ENCODE data around the gene CPNE5. TPM values are rescaled to one million over a fixed set of nuclear protein-coding genes. Genes with fewer than 3 reads are reported as not detected.

Gene CPNE5
- total and polyA plus RNA-seq, 2 of the 4 experiments (the other 2 are of a cell fraction) = 0.07 TPM; not detected in 1

- intact Hi-C loops (cut with micrococcal nuclease) = no loop called here
- Histone ChIP-seq H2AK5ac (ENCODE audit: low read depth, low read length) (peak overlapping the region; percentile 38; the same call in 1 of the 2 replicates), H2BK5ac (ENCODE audit: low read depth, low read length, poor library complexity, severe bottlenecking) (no peak overlapping the region), H4K5ac (ENCODE audit: low read depth, low read length) (no peak overlapping the region), H2BK15ac (ENCODE audit: low read depth, low read length) (no peak overlapping the region), H3K9ac (ENCODE audit: low read depth, low read length) (no peak overlapping the region), H2AFZ (replicated peaks; ENCODE audit: low read length, poor library complexity) (peak overlapping the region; percentile 5), H3K4me3 (ENCODE audit: insufficient read depth, low read depth, low read length) (no peak overlapping the region), H3K9me3 (ENCODE audit: control insufficient read depth, insufficient read depth, low read length) (no peaks in the 10 kb centered on the region), H4K8ac (ENCODE audit: low read depth in 2 of 2, low read length in 2 of 2) (no peak overlapping the region), H4K20me1 (ENCODE audit: insufficient read depth, low read length) (no peaks in the 10 kb centered on the region), H3K14ac (replicated peaks; ENCODE audit: low read depth, low read length) (no peak overlapping the region), H3K18ac (ENCODE audit: low read depth, low read length) (no peak overlapping the region), H3K79me1 (ENCODE audit: low read depth in 1 of 2, low read length in 2 of 2) (no peaks in the 10 kb centered on the region), H3K23ac (ENCODE audit: low read depth, low read length) (no peak overlapping the region), H3K4me1 (ENCODE audit: control insufficient read depth, insufficient read depth, low read length) (peaks cover 10% of the 10 kb centered on the region), H3K4ac (ENCODE audit: low read depth, low read length) (no peak overlapping the region), H3K4me2 (ENCODE audit: low read depth, low read length) (no peak overlapping the region), H2BK20ac (ENCODE audit: low read depth, low read length) (no peak overlapping the region), H3K9me1 (ENCODE audit: insufficient read depth, low read length) (peaks cover 5% of the 10 kb centered on the region; the same call in 1 of the 2 replicates), H3K27ac (ENCODE audit: insufficient read depth, low read length) (no peak overlapping the region), H3K27me3 (ENCODE audit: control insufficient read depth, insufficient read depth, low read length) (peaks cover 3% of the 10 kb centered on the region; the same call in 1 of the 2 replicates), H3K56ac (ENCODE audit: extremely low read depth, insufficient read depth, low read length) (no peak overlapping the region), H3K36me3 (ENCODE audit: control insufficient read depth, insufficient read depth, low read length) (no peaks in the 10 kb centered on the region), H2BK120ac (ENCODE audit: low read depth, low read length) (no peak overlapping the region), H2AK9ac (replicated peaks; ENCODE audit: low read depth, low read length, poor library complexity) (no peak overlapping the region), H4K91ac (ENCODE audit: insufficient read depth, low read depth, low read length) (no peak overlapping the region)
- TF ChIP-seq USF2 (IDR thresholded peaks at IDR 0.05; ENCODE audit: low read depth, low read length) (no peak), RAD21 (IDR thresholded peaks at IDR 0.05; ENCODE audit: low read length) (no peak), POLR2A (IDR thresholded peaks at IDR 0.05; ENCODE audit: low read depth, low read length) (no peak), SMC3 (IDR thresholded peaks at IDR 0.05; ENCODE audit: low read depth, low read length) (no peak), MAZ (IDR thresholded peaks at IDR 0.05; ENCODE audit: borderline replicate concordance, low read depth, low read length) (no peak), BHLHE40 (IDR thresholded peaks at IDR 0.05; ENCODE audit: low read depth, low read length) (no peak), RFX5 (IDR thresholded peaks at IDR 0.05; ENCODE audit: low read depth, low read length) (no peak), ELK1 (IDR thresholded peaks at IDR 0.05; ENCODE audit: borderline replicate concordance, low read depth, low read length) (no peak), FOS (IDR thresholded peaks at IDR 0.05; ENCODE audit: low read depth, low read length) (no peak), NFE2L2 (IDR thresholded peaks at IDR 0.05; ENCODE audit: low read depth, low read length) (no peak)
- 78% methylated on average over 11 of the region's 19 CpGs; no CpG with 5 or more reads in 1 of the 2 experiments for WGBS, 2 experiments (ENCODE audit: extremely low coverage in 2 of 2, insufficient read length in 1 of 2)
- dilution Hi-C loops (cut with HindIII; ENCODE audit: low sequenced_read_pairs, unreplicated experiment) = no loop called here
- BruUV-seq (replicated peaks) = no TSS peak
- in situ Hi-C loops (cut with MboI; ENCODE audit: low sequenced_read_pairs) = no loop called here
- DNase-seq (no peak), ATAC-seq (ENCODE audit: low read depth) (no peak)
- ChIA-PET POLR2A (ENCODE audit: unreplicated experiment) (no interaction called here), CTCF (no interaction called here)
These were observed 16.6 kb downstream of the CPNE5 start for GRCh38 chr6:36822506-36823269.
